ENCODE measurements around the gene PLEKHD1. TPM values are rescaled to one million over a fixed set of nuclear protein-coding genes. Genes with fewer than 3 reads are reported as not detected.
A peak's percentile ranks its signal among the peaks of the same experiment; 100 is the strongest.

The PLEKHD1 gene
- total RNA-seq, 1 experiment from 2014 or later: 1.0 TPM

DNA sequence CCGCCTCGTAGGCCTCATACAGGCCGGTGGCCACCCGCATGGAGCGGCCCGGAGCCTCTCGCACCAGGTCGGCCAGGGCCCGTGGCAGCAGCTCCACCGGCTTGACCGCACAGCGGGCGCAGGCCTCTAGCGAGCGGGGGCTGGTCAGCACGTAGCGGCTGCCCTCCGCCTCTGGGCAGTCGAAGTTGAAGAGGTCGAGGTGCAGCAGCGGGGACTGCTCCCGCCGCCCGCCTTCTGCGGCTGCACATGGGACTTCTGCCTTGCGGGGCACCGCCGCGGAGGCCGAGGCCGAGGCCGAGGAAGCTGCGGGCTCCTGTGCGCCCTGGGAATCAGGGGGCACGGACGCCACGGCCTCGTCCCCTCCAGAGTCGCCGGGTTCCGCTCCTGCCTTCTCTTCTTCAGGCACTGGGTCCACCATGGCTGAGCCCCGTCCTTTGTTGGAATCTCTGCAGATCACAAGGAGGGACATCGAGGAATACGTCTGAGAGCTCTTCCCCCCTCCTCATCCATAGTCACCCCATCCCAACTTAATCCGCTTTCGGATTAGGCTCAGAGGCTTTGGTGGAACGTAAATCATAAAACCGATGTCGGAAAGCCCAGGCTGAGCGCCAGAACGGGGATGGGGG lies 88.8 kb downstream of the PLEKHD1 start:
- TF ChIP-seq, protein P1, sequence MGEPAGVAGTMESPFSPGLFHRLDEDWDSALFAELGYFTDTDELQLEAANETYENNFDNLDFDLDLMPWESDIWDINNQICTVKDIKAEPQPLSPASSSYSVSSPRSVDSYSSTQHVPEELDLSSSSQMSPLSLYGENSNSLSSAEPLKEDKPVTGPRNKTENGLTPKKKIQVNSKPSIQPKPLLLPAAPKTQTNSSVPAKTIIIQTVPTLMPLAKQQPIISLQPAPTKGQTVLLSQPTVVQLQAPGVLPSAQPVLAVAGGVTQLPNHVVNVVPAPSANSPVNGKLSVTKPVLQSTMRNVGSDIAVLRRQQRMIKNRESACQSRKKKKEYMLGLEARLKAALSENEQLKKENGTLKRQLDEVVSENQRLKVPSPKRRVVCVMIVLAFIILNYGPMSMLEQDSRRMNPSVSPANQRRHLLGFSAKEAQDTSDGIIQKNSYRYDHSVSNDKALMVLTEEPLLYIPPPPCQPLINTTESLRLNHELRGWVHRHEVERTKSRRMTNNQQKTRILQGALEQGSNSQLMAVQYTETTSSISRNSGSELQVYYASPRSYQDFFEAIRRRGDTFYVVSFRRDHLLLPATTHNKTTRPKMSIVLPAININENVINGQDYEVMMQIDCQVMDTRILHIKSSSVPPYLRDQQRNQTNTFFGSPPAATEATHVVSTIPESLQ (CRISPR knock-in tag; IDR thresholded peaks at IDR 0.05): no peak
- TF ChIP-seq, protein P2, sequence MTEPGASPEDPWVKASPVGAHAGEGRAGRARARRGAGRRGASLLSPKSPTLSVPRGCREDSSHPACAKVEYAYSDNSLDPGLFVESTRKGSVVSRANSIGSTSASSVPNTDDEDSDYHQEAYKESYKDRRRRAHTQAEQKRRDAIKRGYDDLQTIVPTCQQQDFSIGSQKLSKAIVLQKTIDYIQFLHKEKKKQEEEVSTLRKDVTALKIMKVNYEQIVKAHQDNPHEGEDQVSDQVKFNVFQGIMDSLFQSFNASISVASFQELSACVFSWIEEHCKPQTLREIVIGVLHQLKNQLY (CRISPR knock-in tag; IDR thresholded peaks at IDR 0.05): no peak
- TF ChIP-seq RELA (CRISPR knock-in tag; IDR thresholded peaks at IDR 0.05; ENCODE audit: borderline replicate concordance) (0 out of 2 replicates have a peak, but pooled peaks have one; percentile 24), ZNF263 (CRISPR knock-in tag; IDR thresholded peaks at IDR 0.05; ENCODE audit: low read depth) (0 out of 2 replicates have a peak, but pooled peaks have one; percentile 31)
- no peaks in the 10 kb centered on the region for H3K9me3 Mint-ChIP-seq
- ChIA-PET CTCF (interaction anchor here (0.9 to 5.9 kb wide), 27 partner anchors 10 to 455 kb away, joined by 3 to 130 read pairs (median 5); partner anchors contain the start of gene PLEKHD1), POLR2A (interaction anchor here (0.7 to 1.8 kb wide), 4 partner anchors 25 to 194 kb away, joined by 3 to 5 read pairs (median 4); partner anchors contain the start of gene SRSF5)
- peak overlapping the region; percentile 76 for H3K4me3 Mint-ChIP-seq
- H3K4me1 Mint-ChIP-seq: no peaks in the 10 kb centered on the region
- H3K27me3 Mint-ChIP-seq (ENCODE audit: low read depth): peaks cover 76% of the 10 kb centered on the region
- peaks cover 2% of the 10 kb centered on the region; the same call in 1 of the 2 replicates for H3K36me3 Mint-ChIP-seq
- no peak overlapping the region for H3K27ac Mint-ChIP-seq
- ATAC-seq (no peak), DNase-seq (ENCODE audit: low spot score) (no peak)

DNA sequence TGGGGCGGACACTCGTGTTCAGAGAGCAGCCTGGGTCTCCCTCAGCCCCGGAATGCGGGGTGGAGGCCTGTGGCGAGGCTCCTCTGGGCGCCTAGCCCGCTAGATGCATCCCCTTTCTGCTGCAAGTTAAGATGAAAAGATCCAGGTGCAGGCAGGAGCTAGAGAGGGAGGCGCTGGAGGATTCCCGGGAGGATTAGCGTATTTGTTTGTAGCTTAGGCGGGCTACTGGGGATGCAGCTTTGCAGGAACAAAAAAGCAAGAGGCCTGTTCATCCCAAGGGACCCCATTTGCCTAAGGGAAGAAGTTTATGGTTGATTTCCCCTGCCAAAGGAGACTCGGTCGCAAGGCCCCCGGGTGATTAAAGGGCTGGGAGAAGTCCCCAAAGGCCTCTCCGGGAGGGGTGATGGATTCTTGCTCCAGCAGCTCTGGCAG lies 89.3 kb downstream of the PLEKHD1 start:
- peaks cover 3% of the 10 kb centered on the region; the same call in 1 of the 2 replicates for H3K4me1 Mint-ChIP-seq
- no peak for TF ChIP-seq MYBL2 (CRISPR knock-in tag; IDR thresholded peaks at IDR 0.05)
- no peak for TF ChIP-seq JUN (CRISPR knock-in tag; IDR thresholded peaks at IDR 0.05)
- TF ChIP-seq PRRX2 (CRISPR knock-in tag; IDR thresholded peaks at IDR 0.05): no peak
- TF ChIP-seq ZNF423 (CRISPR knock-in tag; IDR thresholded peaks at IDR 0.05): peak; percentile 86
- POLR2A ChIA-PET: interaction anchor here (0.7 to 1.8 kb wide), 4 partner anchors 26 to 193 kb away, joined by 3 to 5 read pairs (median 4); partner anchors contain the start of gene SRSF5
- DNase-seq (ENCODE audit: low spot score) (peak; percentile 32), ATAC-seq (peak; percentile 8)
- no peaks in the 10 kb centered on the region for H3K9me3 Mint-ChIP-seq
- no peak overlapping the region for H3K27ac Mint-ChIP-seq
- H3K27me3 Mint-ChIP-seq (ENCODE audit: low read depth): peaks cover 71% of the 10 kb centered on the region
- H3K36me3 Mint-ChIP-seq: peaks cover 2% of the 10 kb centered on the region; the same call in 1 of the 2 replicates
- H3K4me3 Mint-ChIP-seq: peak overlapping the region; percentile 76
- CTCF ChIA-PET: interaction anchor here (0.6 to 5.9 kb wide), 47 partner anchors 8 to 454 kb away, joined by 3 to 130 read pairs (median 4); partner anchors contain the start of genes PLEKHD1 and SMOC1

DNA sequence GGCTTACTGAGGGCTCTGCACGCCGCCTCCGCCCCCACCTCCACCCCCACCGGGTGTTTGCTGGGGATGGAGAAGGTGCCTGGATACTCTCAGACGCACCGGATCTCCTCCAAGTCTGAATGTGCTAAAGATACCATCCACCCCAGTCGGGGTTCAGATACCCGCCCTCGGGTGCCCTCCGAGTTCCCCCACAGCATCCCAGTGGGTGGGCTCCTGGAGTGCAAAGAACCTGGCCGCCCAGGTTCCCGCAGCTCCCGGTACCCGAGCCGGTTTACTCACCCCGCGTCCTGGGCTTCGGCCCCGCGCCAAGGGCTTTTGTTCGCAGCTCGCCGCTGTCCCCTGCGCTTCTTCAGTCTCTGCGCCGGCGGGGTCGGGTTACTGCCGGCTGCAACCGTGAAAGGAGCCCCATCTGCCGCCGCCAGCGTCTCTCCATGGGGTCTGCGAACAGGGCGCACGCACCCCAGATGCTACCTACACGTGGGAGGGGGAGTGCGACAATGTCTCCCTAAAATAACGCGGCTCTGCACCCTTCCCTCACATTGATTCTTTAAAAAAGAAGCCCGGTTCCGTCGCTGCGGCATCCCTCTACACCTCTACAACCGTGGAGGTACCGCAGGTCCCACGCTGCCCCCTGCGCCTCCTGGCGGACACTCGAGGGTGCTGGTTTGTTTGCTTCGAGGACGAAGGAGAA lies 89.9 kb downstream of the PLEKHD1 start, which contains the start of gene CCDC177:
Gene CCDC177 (minus strand): TSS at position 609 of the 691 bp plus-strand sequence. CDS start 1,249 bp downstream, outside the sequence.
- CTCF ChIA-PET: interaction anchor here (0.6 to 5.9 kb wide), 50 partner anchors 8 to 454 kb away, joined by 3 to 130 read pairs (median 4); partner anchors contain the start of genes PLEKHD1 and SMOC1
- peaks cover 6% of the 10 kb centered on the region; the same call in 1 of the 2 replicates for H3K4me1 Mint-ChIP-seq
- peak within 1 kb of the TSS; percentile 76 for H3K4me3 Mint-ChIP-seq
- POLR2A ChIA-PET: interaction anchor here (0.7 to 1.8 kb wide), 5 partner anchors 19 to 193 kb away, joined by 3 to 5 read pairs (median 4); partner anchors contain the start of gene SRSF5
- ATAC-seq (peak; percentile 71), DNase-seq (ENCODE audit: low spot score) (peak; percentile 81)
- peaks cover 65% of the 10 kb centered on the region for H3K27me3 Mint-ChIP-seq (ENCODE audit: low read depth)
- H3K9me3 Mint-ChIP-seq: no peaks in the 10 kb centered on the region
- no peak within 1 kb of the TSS for H3K27ac Mint-ChIP-seq
- peaks cover 2% of the 10 kb centered on the region; the same call in 1 of the 2 replicates for H3K36me3 Mint-ChIP-seq
- TF ChIP-seq ZNF671 (CRISPR knock-in tag; IDR thresholded peaks at IDR 0.05) (no peak), FOXK1 (CRISPR knock-in tag; IDR thresholded peaks at IDR 0.05) (no peak), HMGA2 (CRISPR knock-in tag; IDR thresholded peaks at IDR 0.05) (no peak), ZNF138 (CRISPR knock-in tag; conservative IDR thresholded peaks at IDR 0.05) (no peak), FOXP1 (CRISPR knock-in tag; IDR thresholded peaks at IDR 0.05; ENCODE audit: borderline replicate concordance) (peak; percentile 42; the same call in 1 of the 2 replicates), SMAD4 (CRISPR knock-in tag; IDR thresholded peaks at IDR 0.05) (no peak), ZNF232 (CRISPR knock-in tag; IDR thresholded peaks at IDR 0.05) (no peak)
- TF ChIP-seq, protein P1 (CRISPR knock-in tag; IDR thresholded peaks at IDR 0.05): no peak
- TF ChIP-seq, protein P3, sequence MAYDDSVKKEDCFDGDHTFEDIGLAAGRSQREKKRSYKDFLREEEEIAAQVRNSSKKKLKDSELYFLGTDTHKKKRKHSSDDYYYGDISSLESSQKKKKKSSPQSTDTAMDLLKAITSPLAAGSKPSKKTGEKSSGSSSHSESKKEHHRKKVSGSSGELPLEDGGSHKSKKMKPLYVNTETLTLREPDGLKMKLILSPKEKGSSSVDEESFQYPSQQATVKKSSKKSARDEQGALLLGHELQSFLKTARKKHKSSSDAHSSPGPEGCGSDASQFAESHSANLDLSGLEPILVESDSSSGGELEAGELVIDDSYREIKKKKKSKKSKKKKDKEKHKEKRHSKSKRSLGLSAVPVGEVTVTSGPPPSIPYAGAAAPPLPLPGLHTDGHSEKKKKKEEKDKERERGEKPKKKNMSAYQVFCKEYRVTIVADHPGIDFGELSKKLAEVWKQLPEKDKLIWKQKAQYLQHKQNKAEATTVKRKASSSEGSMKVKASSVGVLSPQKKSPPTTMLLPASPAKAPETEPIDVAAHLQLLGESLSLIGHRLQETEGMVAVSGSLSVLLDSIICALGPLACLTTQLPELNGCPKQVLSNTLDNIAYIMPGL (CRISPR knock-in tag; IDR thresholded peaks at IDR 0.05): peak; percentile 80; the same call in 1 of the 2 replicates
- TF ChIP-seq, protein P4, sequence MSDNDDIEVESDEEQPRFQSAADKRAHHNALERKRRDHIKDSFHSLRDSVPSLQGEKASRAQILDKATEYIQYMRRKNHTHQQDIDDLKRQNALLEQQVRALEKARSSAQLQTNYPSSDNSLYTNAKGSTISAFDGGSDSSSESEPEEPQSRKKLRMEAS (CRISPR knock-in tag; IDR thresholded peaks at IDR 0.05): peak; percentile 56; the same call in 1 of the 2 replicates
